Measurements from ENCODE around the gene MAP2K5. TPM values are rescaled to one million over a fixed set of nuclear protein-coding genes. Genes with fewer than 3 reads are reported as not detected.

Gene MAP2K5
- total and polyA plus RNA-seq, 8 donors, result 1.8 to 94.6 (median 11.1) TPM

- no peaks in the 10 kb centered on the region for H3K9me3 ChIP-seq
- no peaks in the 10 kb centered on the region for H3K27me3 ChIP-seq
- TF ChIP-seq POLR2A (IDR thresholded peaks at IDR 0.05) (no peak), POLR2AphosphoS5 (IDR thresholded peaks at IDR 0.05) (no peak), CTCF (IDR thresholded peaks at IDR 0.05) (no peak), EP300 (IDR thresholded peaks at IDR 0.05) (no peak)
- H3K36me3 ChIP-seq, result peaks cover 0 to 15% (median 9%) of the 10 kb centered on the region in 4 donors
- intact Hi-C loops (cut with DNase I; ENCODE audit: low total_unique reads), result no loop called here
- no peak overlapping the region for H3K27ac ChIP-seq
- 39 to 66% (median 52%) methylated on average over 7 of the region's 7 CpGs for WGBS, 5 donors
- no peak overlapping the region for H3K4me3 ChIP-seq
- no peak for DNase-seq
- H3K4me1 ChIP-seq, result peaks cover 0 to 6% (median 2%) of the 10 kb centered on the region in 4 donors
Observed at GRCh38 chr15:67771189-67771800, 228.8 kb downstream of the MAP2K5 start.

GRCh38 chr15:67774626-67775025 lies 232.1 kb downstream of the MAP2K5 start:
- no peaks in the 10 kb centered on the region for H3K9me3 ChIP-seq
- WGBS, 5 donors, result 89 to 99% (median 96%) methylated on average over 3 of the region's 3 CpGs
- no peak overlapping the region for H3K27ac ChIP-seq
- intact Hi-C loops (cut with DNase I; ENCODE audit: low total_unique reads), result no loop called here
- DNase-seq, result no peak
- H3K4me3 ChIP-seq, result no peak overlapping the region
- H3K36me3 ChIP-seq, result peaks cover 0 to 15% (median 9%) of the 10 kb centered on the region in 4 donors
- TF ChIP-seq POLR2AphosphoS5 (IDR thresholded peaks at IDR 0.05) (no peak), POLR2A (IDR thresholded peaks at IDR 0.05) (no peak), CTCF (IDR thresholded peaks at IDR 0.05) (no peak), EP300 (IDR thresholded peaks at IDR 0.05) (no peak)
- H3K27me3 ChIP-seq, result no peaks in the 10 kb centered on the region
- peaks cover 0 to 6% (median 2%) of the 10 kb centered on the region in 4 donors for H3K4me1 ChIP-seq

GRCh38 chr15:67775250-67775649 lies 232.7 kb downstream of the MAP2K5 start:
- no peak for DNase-seq
- Histone ChIP-seq H3K4me1 (peaks cover 0 to 6% (median 2%) of the 10 kb centered on the region in 4 donors), H3K27me3 (no peaks in the 10 kb centered on the region), H3K36me3 (peaks cover 0 to 12% (median 9%) of the 10 kb centered on the region in 4 donors), H3K9me3 (no peaks in the 10 kb centered on the region), H3K4me3 (no peak overlapping the region), H3K27ac (no peak overlapping the region)
- intact Hi-C loops (cut with DNase I; ENCODE audit: low total_unique reads), result no loop called here
- WGBS, 5 donors, result 83 to 91% (median 89%) methylated on average over 2 of the region's 2 CpGs
- TF ChIP-seq CTCF (IDR thresholded peaks at IDR 0.05), result no peak

GRCh38 chr15:67775998-67776397 lies 233.5 kb downstream of the MAP2K5 start:
- intact Hi-C loops (cut with DNase I; ENCODE audit: low total_unique reads), result no loop called here

More at GRCh38 chr15:67775998-67776397, 233.5 kb downstream of the MAP2K5 start:
- 89 to 95% (median 95%) methylated on average over 3 of the region's 3 CpGs for WGBS, 5 donors
- Histone ChIP-seq H3K4me1 (peaks cover 0 to 6% (median 2%) of the 10 kb centered on the region in 4 donors), H3K36me3 (peaks cover 0 to 11% (median 9%) of the 10 kb centered on the region in 4 donors), H3K9me3 (no peaks in the 10 kb centered on the region), H3K27me3 (no peaks in the 10 kb centered on the region), H3K27ac (no peak overlapping the region), H3K4me3 (no peak overlapping the region)
- TF ChIP-seq CTCF (IDR thresholded peaks at IDR 0.05) (no peak), POLR2AphosphoS5 (IDR thresholded peaks at IDR 0.05) (no peak), EP300 (IDR thresholded peaks at IDR 0.05) (no peak), POLR2A (IDR thresholded peaks at IDR 0.05) (no peak)
- no peak for DNase-seq
